ENCODE measurements around the gene PLXNA4. TPM values are rescaled to one million over a fixed set of nuclear protein-coding genes. Genes with fewer than 3 reads are reported as not detected.

Gene PLXNA4
- polyA plus RNA-seq, 1 donor (not counting 4 experiments of a cell fraction or from before 2014, with no cell fraction given), result 0.01 TPM

DNA sequence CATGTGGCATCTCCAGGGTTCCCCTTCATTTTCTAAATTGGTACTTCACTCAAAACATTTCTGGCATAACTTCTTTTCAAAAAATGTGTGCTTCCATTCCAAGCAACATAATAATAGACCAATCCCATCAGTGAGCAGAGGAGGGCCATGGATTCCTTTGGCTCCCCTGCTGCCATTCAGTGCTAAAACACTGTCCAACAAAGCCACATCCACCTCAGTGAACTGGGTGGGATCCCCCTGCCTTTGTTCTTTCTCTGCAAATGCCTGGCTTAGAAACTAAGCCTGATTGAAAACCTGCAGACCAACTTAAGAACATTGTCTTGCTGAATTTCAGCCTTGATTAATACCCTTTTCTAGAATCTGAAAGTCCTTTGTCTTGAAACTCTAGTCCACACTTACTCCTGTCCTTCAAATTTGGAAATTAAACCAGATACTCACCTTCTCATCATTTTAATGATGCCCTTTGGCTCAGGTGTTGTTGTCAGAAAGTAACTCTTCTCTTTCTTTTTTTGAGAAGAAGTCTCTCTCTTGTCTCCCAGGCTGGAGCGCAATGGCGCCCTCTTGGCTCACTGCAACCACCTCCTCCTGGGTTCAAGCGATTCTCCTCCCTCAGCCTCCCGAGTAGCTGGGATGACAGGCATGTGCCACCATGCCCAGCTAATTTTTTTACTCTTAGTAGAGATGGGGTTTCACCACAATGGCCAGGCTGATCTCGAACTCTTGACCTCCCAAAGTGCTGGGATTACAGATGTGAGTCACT is 132.3 kb downstream of the PLXNA4 start:
- H3K4me2 ChIP-seq (ENCODE audit: control insufficient read depth, extremely low read depth, insufficient read depth, low read depth, low read length), result no peak overlapping the region
- no peaks in the 10 kb centered on the region for H4K20me1 ChIP-seq (ENCODE audit: control insufficient read depth, extremely low read depth, insufficient read depth, low read length)
- DNase-seq (ENCODE audit: low read depth, low spot score), result no peak
- H3K36me3 ChIP-seq (ENCODE audit: control insufficient read depth in 2 of 2, extremely low read depth in 1 of 2, insufficient read depth in 2 of 2, low read length in 2 of 2), result no peaks in the 10 kb centered on the region
- TF ChIP-seq, protein P1, sequence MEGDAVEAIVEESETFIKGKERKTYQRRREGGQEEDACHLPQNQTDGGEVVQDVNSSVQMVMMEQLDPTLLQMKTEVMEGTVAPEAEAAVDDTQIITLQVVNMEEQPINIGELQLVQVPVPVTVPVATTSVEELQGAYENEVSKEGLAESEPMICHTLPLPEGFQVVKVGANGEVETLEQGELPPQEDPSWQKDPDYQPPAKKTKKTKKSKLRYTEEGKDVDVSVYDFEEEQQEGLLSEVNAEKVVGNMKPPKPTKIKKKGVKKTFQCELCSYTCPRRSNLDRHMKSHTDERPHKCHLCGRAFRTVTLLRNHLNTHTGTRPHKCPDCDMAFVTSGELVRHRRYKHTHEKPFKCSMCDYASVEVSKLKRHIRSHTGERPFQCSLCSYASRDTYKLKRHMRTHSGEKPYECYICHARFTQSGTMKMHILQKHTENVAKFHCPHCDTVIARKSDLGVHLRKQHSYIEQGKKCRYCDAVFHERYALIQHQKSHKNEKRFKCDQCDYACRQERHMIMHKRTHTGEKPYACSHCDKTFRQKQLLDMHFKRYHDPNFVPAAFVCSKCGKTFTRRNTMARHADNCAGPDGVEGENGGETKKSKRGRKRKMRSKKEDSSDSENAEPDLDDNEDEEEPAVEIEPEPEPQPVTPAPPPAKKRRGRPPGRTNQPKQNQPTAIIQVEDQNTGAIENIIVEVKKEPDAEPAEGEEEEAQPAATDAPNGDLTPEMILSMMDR (optimal IDR thresholded peaks at IDR 0.05 in 1 of 3, IDR thresholded peaks at IDR 0.05 in 1 of 3, conservative IDR thresholded peaks at IDR 0.05 in 1 of 3; ENCODE audit: extremely low read depth in 1 of 3, insufficient read depth in 2 of 3, low read length in 3 of 3), result no peak
- TF ChIP-seq EZH2 (IDR thresholded peaks at IDR 0.05; ENCODE audit: low read length), result no peak
- H3K4me1 ChIP-seq (ENCODE audit: control insufficient read depth, extremely low read depth, insufficient read depth, low read length), result no peaks in the 10 kb centered on the region
- peaks cover 17% of the 10 kb centered on the region for H3K27me3 ChIP-seq (ENCODE audit: control insufficient read depth, extremely low read depth, insufficient read depth, low read length)
- H2AFZ ChIP-seq (ENCODE audit: control insufficient read depth, low read length), result no peak overlapping the region
- no peaks in the 10 kb centered on the region for H3K9me1 ChIP-seq (ENCODE audit: control insufficient read depth, extremely low read depth, insufficient read depth, low read length)
- no peaks in the 10 kb centered on the region for H3K79me2 ChIP-seq (ENCODE audit: control insufficient read depth, insufficient read depth, low read length)
- no peak overlapping the region for H3K27ac ChIP-seq (ENCODE audit: control insufficient read depth, insufficient read depth, low read length)
- H3K9ac ChIP-seq (ENCODE audit: control insufficient read depth, extremely low read depth, insufficient read depth, low read length), result no peak overlapping the region
- no peak for FAIRE-seq
- no peak overlapping the region for H3K4me3 ChIP-seq (ENCODE audit: control insufficient read depth in 2 of 3, extremely low read depth in 1 of 3, insufficient read depth in 2 of 3, low read depth in 1 of 3, low read length in 3 of 3)
- dilution Hi-C loops (cut with MboI; ENCODE audit: extremely low pct_ligation_motif_present, low sequenced_read_pairs), result no loop called here
- no peaks in the 10 kb centered on the region for H3K9me3 ChIP-seq (ENCODE audit: control insufficient read depth, low read depth, low read length)

DNA sequence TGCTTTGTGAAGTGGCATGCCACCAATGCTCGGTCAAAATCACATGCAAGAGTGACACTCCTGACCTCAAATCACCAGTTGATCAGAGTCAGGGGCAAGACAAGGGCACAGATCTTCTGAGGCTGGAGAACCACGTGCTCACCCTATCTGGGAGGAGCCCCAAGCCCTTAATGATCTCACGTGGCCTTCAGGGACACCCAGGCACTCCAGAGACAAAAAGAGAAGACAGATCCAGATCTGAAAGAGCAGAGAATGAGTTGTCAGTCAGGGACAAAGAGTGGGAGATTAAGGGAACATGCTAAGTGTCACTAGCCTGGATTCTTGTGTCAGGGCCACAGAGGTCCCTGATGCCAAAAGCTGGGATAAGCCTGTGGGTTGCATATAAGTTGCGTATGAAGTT is 134.3 kb downstream of the PLXNA4 start:
- Histone ChIP-seq H3K9me3 (ENCODE audit: control insufficient read depth, low read depth, low read length) (no peaks in the 10 kb centered on the region), H2AFZ (ENCODE audit: control insufficient read depth, low read length) (no peak overlapping the region), H3K79me2 (ENCODE audit: control insufficient read depth, insufficient read depth, low read length) (no peaks in the 10 kb centered on the region), H3K9me1 (ENCODE audit: control insufficient read depth, extremely low read depth, insufficient read depth, low read length) (no peaks in the 10 kb centered on the region), H3K4me1 (ENCODE audit: control insufficient read depth, extremely low read depth, insufficient read depth, low read length) (no peaks in the 10 kb centered on the region), H3K4me2 (ENCODE audit: control insufficient read depth, extremely low read depth, insufficient read depth, low read depth, low read length) (no peak overlapping the region), H3K27me3 (ENCODE audit: control insufficient read depth, extremely low read depth, insufficient read depth, low read length) (peaks cover 9% of the 10 kb centered on the region), H3K9ac (ENCODE audit: control insufficient read depth, extremely low read depth, insufficient read depth, low read length) (no peak overlapping the region), H3K36me3 (ENCODE audit: control insufficient read depth in 2 of 2, extremely low read depth in 1 of 2, insufficient read depth in 2 of 2, low read length in 2 of 2) (no peaks in the 10 kb centered on the region), H4K20me1 (ENCODE audit: control insufficient read depth, extremely low read depth, insufficient read depth, low read length) (no peaks in the 10 kb centered on the region), H3K4me3 (ENCODE audit: control insufficient read depth in 2 of 3, extremely low read depth in 1 of 3, insufficient read depth in 2 of 3, low read depth in 1 of 3, low read length in 3 of 3) (no peak overlapping the region), H3K27ac (ENCODE audit: control insufficient read depth, insufficient read depth, low read length) (no peak overlapping the region)
- DNase-seq (ENCODE audit: low read depth, low spot score), result no peak
- FAIRE-seq, result no peak
- dilution Hi-C loops (cut with MboI; ENCODE audit: extremely low pct_ligation_motif_present, low sequenced_read_pairs), result no loop called here
- no peak for TF ChIP-seq EZH2 (IDR thresholded peaks at IDR 0.05; ENCODE audit: low read length)
- TF ChIP-seq, protein P1 (optimal IDR thresholded peaks at IDR 0.05 in 1 of 3, IDR thresholded peaks at IDR 0.05 in 1 of 3, conservative IDR thresholded peaks at IDR 0.05 in 1 of 3; ENCODE audit: extremely low read depth in 1 of 3, insufficient read depth in 2 of 3, low read length in 3 of 3), result no peak

All from keratinocyte (primary cell).